IMR-90 (cell line): Measurements from ENCODE around the gene ST6GALNAC5. TPM values are rescaled to one million over a fixed set of nuclear protein-coding genes. Genes with fewer than 3 reads are reported as not detected.

Experiments used
- ATAC-seq: fragments of 200-7000 bp; cut with Tn5 transposase; 2 replicates; pipeline ENCODE4 v1.9.1; 2020; ENCODE audit warnings: low read depth, mild to moderate bottlenecking, moderate library complexity
- BruUV-seq: library from RNA; stranded (reverse); fragments of 400-500 nt; replicated peaks from 2 replicates; lab custom pipeline; 2021; lab: Mats Ljungman, UMichigan
- CTCF ChIA-PET: fragments of 300-600 bp; formaldehyde crosslinking; extraction: SDS; loops from one replicate; lab custom pipeline; 2021; ENCODE audit warnings: antibody characterized with exemption; lab: Yijun Ruan, JAX
- POLR2A ChIA-PET: fragments of 300-600 bp; sonication (Branson Sonifier 250); formaldehyde crosslinking; loops from one replicate; lab custom pipeline; 2022; ENCODE audit warnings: antibody characterized with exemption; ENCODE audit not compliant: unreplicated experiment; lab: Charles Lee
- DNase-seq: peaks from one replicate; pipeline ENCODE4 v3.0.0; 2013
- H2AFZ ChIP-seq: replicated peaks from 2 replicates; pipeline ENCODE3; 2013; ENCODE audit warnings: low read length, mild to moderate bottlenecking; ENCODE audit not compliant: poor library complexity
- H2AK5ac ChIP-seq: 2 replicates; pipeline ENCODE4 v1.6.1; 2013; ENCODE audit warnings: low read depth, low read length, inconsistent platforms
- H2AK9ac ChIP-seq: replicated peaks from 2 replicates; pipeline ENCODE3; 2013; ENCODE audit warnings: mild to moderate bottlenecking, low read depth, low read length, moderate library complexity; ENCODE audit not compliant: poor library complexity
- H2BK120ac ChIP-seq: 2 replicates; pipeline ENCODE4 v1.6.1; 2013; ENCODE audit warnings: low read depth, low read length, inconsistent platforms
- H2BK15ac ChIP-seq: 3 replicates; pipeline ENCODE4 v1.6.1; 2013; ENCODE audit warnings: low read depth, low read length, inconsistent platforms
- H2BK20ac ChIP-seq: 2 replicates; pipeline ENCODE4 v1.6.1; 2013; ENCODE audit warnings: low read depth, mild to moderate bottlenecking, inconsistent platforms, low read length, moderate library complexity
- H2BK5ac ChIP-seq: 2 replicates; pipeline ENCODE4 v1.6.1; 2013; ENCODE audit warnings: mild to moderate bottlenecking, low read depth, low read length, inconsistent platforms; ENCODE audit not compliant: poor library complexity, severe bottlenecking
- H3K14ac ChIP-seq: replicated peaks from 2 replicates; pipeline ENCODE4 v1.6.1; 2013; ENCODE audit warnings: low read depth, low read length, inconsistent platforms
- H3K18ac ChIP-seq: 2 replicates; pipeline ENCODE4 v1.6.1; 2013; ENCODE audit warnings: low read depth, low read length, control low read depth
- H3K23ac ChIP-seq: 2 replicates; pipeline ENCODE4 v1.6.1; 2013; ENCODE audit warnings: low read depth, low read length, inconsistent platforms
- H3K27ac ChIP-seq: 2 replicates; pipeline ENCODE4 v1.5.1; 2013; ENCODE audit warnings: mild to moderate bottlenecking, control low read depth, low read length; ENCODE audit not compliant: insufficient read depth
- H3K27me3 ChIP-seq: 2 replicates; pipeline ENCODE4 v1.6.1; 2013; ENCODE audit warnings: low read length; ENCODE audit not compliant: control insufficient read depth, insufficient read depth
- H3K36me3 ChIP-seq: 2 replicates; pipeline ENCODE4 v1.6.1; 2013; ENCODE audit warnings: low read length, mixed read lengths; ENCODE audit not compliant: control insufficient read depth, insufficient read depth
- H3K4ac ChIP-seq: 2 replicates; pipeline ENCODE4 v1.6.1; 2013; ENCODE audit warnings: low read depth, low read length, inconsistent platforms
- H3K4me1 ChIP-seq: 2 replicates; pipeline ENCODE4 v1.6.1; 2013; ENCODE audit warnings: low read length, mixed read lengths; ENCODE audit not compliant: control insufficient read depth, insufficient read depth
- H3K4me2 ChIP-seq: 2 replicates; pipeline ENCODE4 v1.6.1; 2013; ENCODE audit warnings: low read depth, mild to moderate bottlenecking, control low read depth, low read length, moderate library complexity
- H3K4me3 ChIP-seq: 2 replicates; pipeline ENCODE4 v1.5.1; 2013; ENCODE audit warnings: low read depth, mild to moderate bottlenecking, control low read depth, low read length, moderate library complexity; ENCODE audit not compliant: insufficient read depth
- H3K56ac ChIP-seq: 2 replicates; pipeline ENCODE4 v1.6.1; 2013; ENCODE audit warnings: low read length, inconsistent platforms; ENCODE audit not compliant: insufficient read depth; ENCODE audit errors: extremely low read depth
- H3K79me1 ChIP-seq, 2 experiments: 2 replicates each; pipeline ENCODE4 v1.6.1; 2013; ENCODE audit warnings: low read length in 2 of 2, inconsistent platforms in 1 of 2, low read depth in 1 of 2
- H3K9ac ChIP-seq: 2 replicates; pipeline ENCODE4 v1.6.1; 2013; ENCODE audit warnings: low read depth, low read length, control low read depth
- H3K9me1 ChIP-seq: 2 replicates; pipeline ENCODE4 v1.6.1; 2013; ENCODE audit warnings: low read length, inconsistent platforms; ENCODE audit not compliant: insufficient read depth
- H3K9me3 ChIP-seq: 2 replicates; pipeline ENCODE4 v1.6.1; 2013; ENCODE audit warnings: low read length; ENCODE audit not compliant: control insufficient read depth, insufficient read depth
- H4K20me1 ChIP-seq: 2 replicates; pipeline ENCODE4 v1.6.1; 2013; ENCODE audit warnings: low read length, inconsistent platforms; ENCODE audit not compliant: insufficient read depth
- H4K5ac ChIP-seq: 2 replicates; pipeline ENCODE4 v1.6.1; 2013; ENCODE audit warnings: mild to moderate bottlenecking, low read depth, low read length, control low read depth
- H4K8ac ChIP-seq, 2 experiments: 2 replicates each; pipeline ENCODE4 v1.6.1; 2013; ENCODE audit warnings: low read depth in 2 of 2, low read length in 2 of 2, control low read depth in 1 of 2, inconsistent platforms in 1 of 2
- H4K91ac ChIP-seq: 2 replicates; pipeline ENCODE4 v1.6.1; 2013; ENCODE audit warnings: low read depth, low read length, inconsistent platforms; ENCODE audit not compliant: insufficient read depth
- BHLHE40 ChIP-seq: fragments of 150-350 bp; IDR thresholded peaks from 2 replicates; pipeline ENCODE4 v1.6.1; 2016; ENCODE audit warnings: mild to moderate bottlenecking, low read depth, low read length
- CEBPB ChIP-seq: IDR thresholded peaks from 2 replicates; pipeline ENCODE4 v1.6.1; 2012; ENCODE audit warnings: low read depth, low read length, improper control_type of control experiment
- CTCF ChIP-seq: conservative IDR thresholded peaks from 2 replicates; pipeline ENCODE4 v1.5.1; 2012; ENCODE audit warnings: mild to moderate bottlenecking, low read depth, low read length, improper control_type of control experiment
- FOS ChIP-seq: fragments of 150-350 bp; IDR thresholded peaks from 2 replicates; pipeline ENCODE4 v1.6.1; 2016; ENCODE audit warnings: low read depth, low read length
- MAFK ChIP-seq: IDR thresholded peaks from 2 replicates; pipeline ENCODE4 v1.6.1; 2012; ENCODE audit warnings: low read depth, low read length, improper control_type of control experiment
- MAZ ChIP-seq: IDR thresholded peaks from 2 replicates; pipeline ENCODE4 v1.6.1; 2012; ENCODE audit warnings: low read depth, mild to moderate bottlenecking, low read length, improper control_type of control experiment, moderate library complexity, borderline replicate concordance
- MXI1 ChIP-seq: IDR thresholded peaks from 2 replicates; pipeline ENCODE4 v1.6.1; 2012; ENCODE audit warnings: low read depth, mild to moderate bottlenecking, low read length, moderate library complexity, borderline replicate concordance
- NFE2L2 ChIP-seq: fragments of 150-350 bp; IDR thresholded peaks from 2 replicates; pipeline ENCODE4 v1.6.1; 2016; ENCODE audit warnings: low read depth, mild to moderate bottlenecking, low read length
- RAD21 ChIP-seq: IDR thresholded peaks from 2 replicates; pipeline ENCODE4 v1.6.1; 2012; ENCODE audit warnings: low read length, improper control_type of control experiment
- RCOR1 ChIP-seq: IDR thresholded peaks from 2 replicates; pipeline ENCODE4 v1.6.1; 2012; ENCODE audit warnings: mild to moderate bottlenecking, low read length, improper control_type of control experiment; ENCODE audit not compliant: insufficient replicate concordance
- RFX5 ChIP-seq: IDR thresholded peaks from 2 replicates; pipeline ENCODE4 v1.8.0; 2012; ENCODE audit warnings: low read depth, mild to moderate bottlenecking, low read length, moderate library complexity
- SMC3 ChIP-seq: fragments of 150-350 bp; IDR thresholded peaks from 2 replicates; pipeline ENCODE4 v1.6.1; 2016; ENCODE audit warnings: low read depth, mild to moderate bottlenecking, antibody characterized with exemption, low read length, moderate library complexity
- USF2 ChIP-seq: fragments of 150-350 bp; IDR thresholded peaks from 2 replicates; pipeline ENCODE4 v1.6.1; 2017; ENCODE audit warnings: mild to moderate bottlenecking, antibody characterized with exemption, low read length, low read depth
- WGBS, 2 experiments: methylation state at CpG; one replicate each; pipeline versions ENCODE4 v1.1.5 to v1.1.7; 2013; ENCODE audit warnings: missing lambda C conversion rate in 2 of 2; ENCODE audit not compliant: insufficient read length in 1 of 2; ENCODE audit errors: extremely low coverage in 2 of 2; 5-methylcytosine and 5-hydroxymethylcytosine counted together
- dilution Hi-C: fragments of 300-500 bp; cut with HindIII; formaldehyde crosslinking; loops from one replicate; pipeline ENCODE4 v1.14.3; 2018; ENCODE audit warnings: low sequenced_read_pairs; ENCODE audit not compliant: unreplicated experiment
- in situ Hi-C: fragments of 300-500 bp; cut with MboI; formaldehyde crosslinking; loops from 3 replicates; pipeline ENCODE4 v1.14.3; 2019; ENCODE audit warnings: low sequenced_read_pairs, inconsistent platforms, mixed read lengths
- intact Hi-C: fragments of 100-400 bp; cut with micrococcal nuclease; formaldehyde crosslinking; loops from 2 replicates; pipeline ENCODE4 v1.10.0; 2022
- polyA plus RNA-seq, 3 experiments: library from polyadenylated mRNA; depleted of rRNA; stranded (reverse); fragments of >200 nt; gene quantifications; 2 replicates each; pipeline ENCODE4 v1.2.3, GENCODE V29; 2012; ENCODE audit warnings: low replicate concordance in 1 of 3
- total RNA-seq: library from RNA; depleted of rRNA; stranded (reverse); fragments of >200 nt; gene quantifications from 2 replicates; pipeline ENCODE4 v1.2.3, GENCODE V29; 2012

Gene ST6GALNAC5
- total and polyA plus RNA-seq, 2 of the 4 experiments (the other 2 are of a cell fraction), result 3.4 to 4.0 TPM

GRCh38 chr1:77084457-77084856 lies 217.2 kb downstream of the ST6GALNAC5 start:
- Histone ChIP-seq H3K4me3 (no peak overlapping the region), H2BK20ac (no peak overlapping the region), H3K36me3 (no peaks in the 10 kb centered on the region), H4K20me1 (no peaks in the 10 kb centered on the region), H3K9me1 (no peaks in the 10 kb centered on the region; the same call in 1 of the 2 replicates), H3K79me1 (no peaks in the 10 kb centered on the region), H3K4ac (no peak overlapping the region), H3K27ac (no peak overlapping the region), H2AK5ac (no peak overlapping the region), H2AFZ (no peak overlapping the region), H4K5ac (no peak overlapping the region), H3K9me3 (no peaks in the 10 kb centered on the region), H3K4me1 (no peaks in the 10 kb centered on the region), H3K27me3 (no peaks in the 10 kb centered on the region), H3K23ac (no peak overlapping the region), H2AK9ac (no peak overlapping the region), H3K18ac (no peak overlapping the region), H3K56ac (no peak overlapping the region), H3K9ac (no peak overlapping the region), H2BK15ac (no peak overlapping the region), H2BK120ac (no peak overlapping the region), H2BK5ac (no peak overlapping the region), H4K8ac (no peak overlapping the region), H3K4me2 (no peak overlapping the region), H3K14ac (no peak overlapping the region), H4K91ac (no peak overlapping the region)
- ChIA-PET POLR2A (no interaction called here), CTCF (no interaction called here)
- BruUV-seq, result no TSS peak
- DNase-seq (no peak), ATAC-seq (no peak)
- intact Hi-C loops, result no loop called here
- in situ Hi-C loops, result no loop called here
- no peak for TF ChIP-seq MAFK
- TF ChIP-seq RFX5, result no peak
- no peak for TF ChIP-seq SMC3
- no peak for TF ChIP-seq RAD21
- TF ChIP-seq RCOR1, result no peak
- TF ChIP-seq CTCF, result no peak
- TF ChIP-seq CEBPB, result no peak
- TF ChIP-seq NFE2L2, result no peak
- no peak for TF ChIP-seq MAZ
- TF ChIP-seq BHLHE40, result no peak
- no peak for TF ChIP-seq USF2
- TF ChIP-seq FOS, result no peak
- TF ChIP-seq MXI1, result no peak
- dilution Hi-C loops, result no loop called here
- 60% methylated on average over 2 of the region's 2 CpGs; no CpG with 5 or more reads in 1 of the 2 experiments for WGBS, 2 experiments
